GM12892 (cell line): ENCODE data around the gene SLC39A1.

Experiments
- POLR2A ChIP-seq: IDR thresholded peaks from 2 replicates; pipeline ENCODE4 v1.6.1; 2011; ENCODE audit warnings: low read depth, low read length, control low read depth
- POLR2AphosphoS5 ChIP-seq: IDR thresholded peaks from 2 replicates; pipeline ENCODE4 v1.6.1; 2011; ENCODE audit warnings: low read depth, low read length, control low read depth

- TF ChIP-seq POLR2A (no peak), POLR2AphosphoS5 (no peak)
These were observed 22.1 kb upstream of the SLC39A1 start for GRCh38 chr1:153985341-153985912.
